ENCODE data around the gene BCO2.
A peak's percentile ranks its signal among the peaks of the same experiment; 100 is the strongest.

The BCO2 gene

DNA sequence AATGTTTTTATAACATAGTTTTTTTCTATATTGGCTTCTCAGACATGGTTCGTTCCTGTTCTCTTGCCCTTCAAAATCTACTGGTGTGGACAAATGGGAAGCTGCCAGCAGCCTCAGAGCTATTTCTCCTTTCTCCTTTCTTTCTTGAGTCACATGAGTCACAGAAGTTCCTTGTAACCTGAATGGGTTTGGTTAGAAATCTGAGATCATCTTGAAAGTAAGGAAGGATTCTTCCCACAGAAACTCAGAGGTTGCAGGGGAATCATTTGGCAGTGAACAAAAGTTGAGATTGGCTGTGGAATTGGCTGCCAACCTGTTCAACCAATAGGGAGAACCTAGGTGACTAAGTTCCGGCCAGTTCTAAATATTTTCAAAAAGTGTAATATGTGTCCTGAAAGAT, 72.9 kb downstream of the BCO2 start:
- no peak for DNase-seq (ENCODE audit: low read depth in 2 of 2)

DNA sequence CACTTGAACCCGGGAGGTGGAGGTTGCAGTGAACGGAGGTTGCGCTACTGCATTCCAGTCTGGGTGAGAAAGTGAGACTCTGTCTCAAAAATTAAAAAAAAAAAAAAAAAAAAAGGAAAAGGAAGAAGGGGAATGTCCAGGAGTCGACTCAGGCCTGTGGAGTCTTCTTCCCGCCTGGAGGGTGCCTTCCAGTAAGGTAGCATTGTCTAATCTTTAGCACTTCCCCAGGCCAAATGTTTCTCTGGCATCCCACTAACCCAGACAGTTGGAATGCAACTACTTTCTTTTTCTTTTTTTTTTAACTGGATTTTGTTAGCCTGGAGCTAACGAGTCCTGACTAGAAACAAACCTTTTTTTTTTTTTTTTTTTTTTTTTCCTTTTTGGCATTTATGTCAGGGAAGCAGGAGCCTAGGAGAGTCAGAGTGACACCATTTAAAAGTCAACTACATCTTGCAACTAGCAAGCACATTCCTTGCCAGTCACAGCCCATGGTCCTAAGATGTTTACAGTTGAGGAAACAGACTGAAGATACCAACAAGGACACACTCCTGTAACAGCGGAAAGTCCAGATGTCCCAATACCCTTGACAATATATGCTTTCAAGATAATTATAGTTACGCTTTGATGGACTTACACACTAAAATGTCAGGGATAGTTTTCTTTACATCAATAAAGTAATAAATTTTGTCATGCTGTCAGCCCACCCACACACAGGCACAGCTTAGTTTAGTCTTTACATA, 74.7 kb downstream of the BCO2 start:
- no peak for DNase-seq (ENCODE audit: low read depth in 2 of 2)

DNA sequence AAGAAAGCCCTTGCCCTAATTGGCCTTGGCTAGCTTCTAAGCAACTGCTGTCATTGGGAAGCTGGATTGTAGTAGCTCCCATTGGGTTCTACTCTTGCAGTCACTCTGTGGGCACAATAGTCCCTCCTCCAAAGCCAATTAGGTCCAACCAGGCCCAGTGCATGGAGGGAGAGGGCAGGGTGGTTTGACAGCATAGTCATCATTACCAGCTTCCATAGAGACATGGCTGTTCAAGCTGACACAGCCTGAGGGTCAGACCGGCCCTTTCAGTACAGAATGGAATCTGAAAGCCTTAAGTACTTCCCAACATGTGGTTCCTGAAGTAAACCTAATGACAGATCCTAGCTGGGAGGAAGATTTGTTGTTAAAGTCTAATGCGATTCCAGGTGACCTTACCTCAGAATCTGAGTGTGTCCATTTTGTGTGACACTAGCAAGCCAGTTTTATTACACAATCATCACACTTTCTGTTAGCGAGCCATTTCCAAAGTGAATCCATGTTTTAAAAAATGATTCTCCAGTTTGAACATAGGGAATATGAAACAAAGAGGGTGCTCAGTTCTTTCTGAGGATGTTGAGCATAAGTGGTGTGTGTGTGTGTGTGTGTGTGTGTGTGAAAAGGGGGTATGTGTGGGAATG, 78.4 kb downstream of the BCO2 start:
- no peak for DNase-seq (ENCODE audit: low read depth in 2 of 2)

DNA sequence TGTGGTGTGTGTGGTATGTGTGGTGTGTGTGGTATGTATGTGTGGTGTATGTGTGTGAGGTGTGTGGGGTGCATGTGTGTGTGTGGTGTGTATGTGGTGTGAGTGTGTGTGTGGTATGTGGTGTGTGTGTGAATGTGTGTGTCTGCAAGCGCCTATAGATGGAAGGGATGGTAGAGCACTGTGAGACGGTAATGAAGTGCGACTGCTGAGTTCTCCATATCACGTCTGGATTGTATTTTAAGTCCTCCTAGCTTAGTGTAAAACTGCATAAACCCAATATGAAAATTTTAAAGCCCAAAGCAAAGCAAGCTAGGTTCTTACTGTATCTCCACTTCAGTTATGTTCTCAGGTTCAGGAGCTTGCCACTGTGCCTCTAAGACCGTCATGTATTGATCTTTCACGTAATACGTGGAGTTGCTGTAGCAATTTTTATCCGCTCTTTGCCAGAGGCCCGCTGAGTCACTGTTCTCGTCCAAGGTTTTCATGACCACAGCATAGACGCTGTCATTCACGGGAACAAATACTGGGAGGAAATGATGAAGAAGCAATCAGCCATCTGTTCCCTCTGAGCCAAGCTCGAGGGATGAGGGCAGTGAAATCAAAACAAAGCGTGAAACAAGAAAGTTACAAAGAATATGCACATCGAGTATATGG, 79.9 kb downstream of the BCO2 start:
- peak in 1 of 2 experiments; percentile 26 for DNase-seq (ENCODE audit: low read depth in 2 of 2)

DNA sequence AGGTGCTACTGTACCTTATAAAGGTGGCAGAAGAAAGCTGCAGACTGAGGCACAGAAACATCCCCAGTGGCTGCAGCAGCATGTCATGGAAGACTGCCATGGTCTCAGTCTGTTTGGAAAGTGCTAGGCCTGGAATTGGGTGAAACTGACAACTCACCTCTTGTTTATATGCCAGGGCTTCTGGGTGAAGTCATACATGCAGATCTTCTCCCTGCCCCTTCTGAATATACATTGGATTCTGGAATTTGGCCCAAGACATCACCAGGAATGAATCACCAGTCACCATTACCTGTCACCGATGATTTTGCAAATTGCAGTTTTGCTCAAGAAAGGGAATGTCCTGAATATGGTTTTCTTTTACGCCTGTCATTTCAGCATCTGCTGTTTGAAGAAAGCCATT, 85.2 kb downstream of the BCO2 start, which contains the start of gene PLET1:
PLET1 (minus strand) TSS at position 371 of the 400 bp plus-strand sequence; CDS start at position 100, 271 bp downstream.
- DNase-seq (ENCODE audit: low read depth in 2 of 2) = no peak

DNA sequence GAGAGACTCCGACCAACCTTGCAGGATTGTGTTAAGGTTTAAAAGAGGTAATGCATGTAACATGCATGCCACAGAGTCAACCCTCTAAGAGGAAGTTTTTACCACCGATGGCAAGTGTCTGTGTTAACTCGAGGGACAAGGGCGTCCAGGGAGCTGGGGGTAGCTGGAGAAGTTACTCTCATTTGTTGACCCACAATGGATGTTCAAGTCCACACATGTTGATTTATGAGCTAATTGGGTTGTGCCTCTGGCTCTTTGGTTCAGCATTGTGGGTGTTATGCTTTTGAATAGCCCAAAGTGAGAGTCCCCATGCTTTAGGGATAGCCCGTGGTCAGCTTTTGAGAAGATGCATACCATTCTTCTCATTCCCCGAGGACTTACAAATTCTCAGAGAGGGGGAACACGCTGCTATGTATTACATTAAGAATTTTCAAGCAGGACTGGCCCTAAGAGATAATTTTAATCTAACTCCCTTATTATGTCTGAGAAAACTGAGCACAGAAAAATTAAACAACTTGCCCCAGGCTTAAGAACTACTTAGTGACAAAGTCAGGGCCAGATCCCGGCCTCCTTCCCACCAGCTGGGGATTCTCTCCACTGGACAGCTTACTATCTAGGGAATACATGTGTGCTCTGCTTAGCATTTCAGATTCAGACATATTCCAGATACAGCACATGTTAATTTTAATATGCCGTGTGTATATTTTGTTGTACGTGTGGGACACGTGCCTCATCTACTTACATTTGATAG, 90.5 kb downstream of the BCO2 start:
- DNase-seq (ENCODE audit: low read depth in 2 of 2) = no peak

DNA sequence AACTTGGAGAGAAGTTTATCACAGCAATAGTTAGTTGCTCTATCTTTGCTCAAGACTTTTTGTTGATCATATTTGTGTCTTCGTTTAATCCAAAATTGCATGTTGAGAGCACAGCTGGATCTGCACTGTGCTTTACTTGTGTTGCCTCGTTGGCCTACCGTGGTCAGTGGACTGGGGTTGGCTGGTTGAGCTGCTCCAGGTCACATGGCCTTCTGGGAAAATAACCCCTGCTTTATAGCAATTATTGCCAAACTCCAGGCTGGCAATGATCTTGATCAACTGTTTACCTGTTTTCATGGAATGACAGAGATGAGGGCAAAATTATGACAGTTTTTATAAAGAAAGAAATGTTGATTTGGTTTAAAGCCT, 91.1 kb downstream of the BCO2 start:
- DNase-seq (ENCODE audit: low read depth in 2 of 2) = no peak

DNA sequence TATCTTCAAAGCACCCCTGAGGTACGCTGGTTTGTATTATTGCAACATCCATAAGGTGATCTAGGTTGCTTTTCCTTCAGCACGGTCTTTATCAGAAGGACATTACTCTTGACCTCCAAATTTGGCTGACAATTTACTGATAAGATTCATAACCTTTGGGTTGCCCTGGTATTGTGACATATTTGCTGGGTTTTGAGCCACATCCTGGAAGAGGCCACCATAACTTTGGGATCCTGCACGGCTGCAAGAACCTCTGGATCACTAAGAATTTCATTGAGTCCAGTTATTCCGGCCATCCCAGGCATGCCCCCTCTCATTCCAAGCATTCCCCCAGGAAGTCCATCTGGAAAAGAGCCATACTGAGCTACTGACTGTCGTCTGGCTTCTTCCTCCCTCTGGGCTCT, 91.9 kb downstream of the BCO2 start:
- no peak for DNase-seq (ENCODE audit: low read depth in 2 of 2)

DNA sequence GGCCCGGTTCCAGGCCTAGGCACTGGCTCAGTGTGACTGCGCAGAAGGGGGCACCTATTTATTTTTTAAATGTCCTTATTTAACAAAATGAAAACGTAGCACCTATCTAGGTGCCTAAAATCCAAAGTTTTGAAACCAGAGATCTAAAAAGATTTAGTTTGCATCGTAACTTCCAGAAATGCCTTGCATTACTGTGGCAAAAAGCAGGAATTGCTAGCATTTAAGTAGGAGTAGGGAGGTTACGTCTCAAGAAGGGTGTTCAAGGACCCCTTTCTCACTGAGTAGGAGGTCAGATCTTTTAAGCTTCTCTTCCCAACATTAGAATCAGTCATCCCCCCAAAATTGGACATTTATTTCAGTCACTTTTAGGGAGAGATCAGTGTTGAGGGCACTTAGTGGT, 93.1 kb downstream of the BCO2 start:
- no peak for DNase-seq (ENCODE audit: low read depth in 2 of 2)
